Measurements from ENCODE around the gene ENO1. TPM values are rescaled to one million over a fixed set of nuclear protein-coding genes. Genes with fewer than 3 reads are reported as not detected.

Gene ENO1
- total and polyA plus RNA-seq, 9 of the 15 experiments (the other 6 are each of a cell fraction or from before 2014, with no cell fraction given), result 2,249 to 7,472 (median 2,868) TPM

DNA sequence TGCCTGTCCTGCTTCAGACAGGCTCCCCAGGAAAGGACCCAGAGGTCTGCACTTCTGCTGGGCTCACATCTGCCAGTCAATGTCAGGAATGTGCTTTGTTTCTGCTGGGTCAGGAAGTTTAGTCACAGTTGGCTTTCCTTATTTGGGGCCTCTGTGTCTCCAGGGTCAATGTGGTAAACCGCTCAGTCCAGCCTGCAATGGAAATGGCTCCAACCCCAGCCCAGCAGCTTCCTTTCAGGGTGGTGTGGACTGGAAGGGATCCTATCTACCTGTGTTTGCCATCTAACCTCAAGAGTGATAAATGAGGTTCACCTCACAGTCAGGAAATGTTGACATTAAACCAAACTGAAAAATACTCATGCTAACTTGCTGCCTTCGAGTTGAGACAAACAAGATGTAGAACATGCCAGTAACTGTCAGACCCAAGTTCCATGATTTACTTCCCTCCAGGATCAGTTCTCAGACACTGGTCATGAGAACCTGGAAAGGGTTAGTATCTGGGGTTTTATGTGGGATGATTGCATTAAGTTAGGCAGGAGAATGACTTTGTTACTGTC lies 20.3 kb downstream of the ENO1 start (continued):
- TF ChIP-seq, protein P1, sequence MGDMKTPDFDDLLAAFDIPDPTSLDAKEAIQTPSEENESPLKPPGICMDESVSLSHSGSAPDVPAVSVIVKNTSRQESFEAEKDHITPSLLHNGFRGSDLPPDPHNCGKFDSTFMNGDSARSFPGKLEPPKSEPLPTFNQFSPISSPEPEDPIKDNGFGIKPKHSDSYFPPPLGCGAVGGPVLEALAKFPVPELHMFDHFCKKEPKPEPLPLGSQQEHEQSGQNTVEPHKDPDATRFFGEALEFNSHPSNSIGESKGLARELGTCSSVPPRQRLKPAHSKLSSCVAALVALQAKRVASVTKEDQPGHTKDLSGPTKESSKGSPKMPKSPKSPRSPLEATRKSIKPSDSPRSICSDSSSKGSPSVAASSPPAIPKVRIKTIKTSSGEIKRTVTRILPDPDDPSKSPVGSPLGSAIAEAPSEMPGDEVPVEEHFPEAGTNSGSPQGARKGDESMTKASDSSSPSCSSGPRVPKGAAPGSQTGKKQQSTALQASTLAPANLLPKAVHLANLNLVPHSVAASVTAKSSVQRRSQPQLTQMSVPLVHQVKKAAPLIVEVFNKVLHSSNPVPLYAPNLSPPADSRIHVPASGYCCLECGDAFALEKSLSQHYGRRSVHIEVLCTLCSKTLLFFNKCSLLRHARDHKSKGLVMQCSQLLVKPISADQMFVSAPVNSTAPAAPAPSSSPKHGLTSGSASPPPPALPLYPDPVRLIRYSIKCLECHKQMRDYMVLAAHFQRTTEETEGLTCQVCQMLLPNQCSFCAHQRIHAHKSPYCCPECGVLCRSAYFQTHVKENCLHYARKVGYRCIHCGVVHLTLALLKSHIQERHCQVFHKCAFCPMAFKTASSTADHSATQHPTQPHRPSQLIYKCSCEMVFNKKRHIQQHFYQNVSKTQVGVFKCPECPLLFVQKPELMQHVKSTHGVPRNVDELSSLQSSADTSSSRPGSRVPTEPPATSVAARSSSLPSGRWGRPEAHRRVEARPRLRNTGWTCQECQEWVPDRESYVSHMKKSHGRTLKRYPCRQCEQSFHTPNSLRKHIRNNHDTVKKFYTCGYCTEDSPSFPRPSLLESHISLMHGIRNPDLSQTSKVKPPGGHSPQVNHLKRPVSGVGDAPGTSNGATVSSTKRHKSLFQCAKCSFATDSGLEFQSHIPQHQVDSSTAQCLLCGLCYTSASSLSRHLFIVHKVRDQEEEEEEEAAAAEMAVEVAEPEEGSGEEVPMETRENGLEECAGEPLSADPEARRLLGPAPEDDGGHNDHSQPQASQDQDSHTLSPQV (IDR thresholded peaks at IDR 0.05), result 0 out of 2 replicates have a peak, but pooled peaks have one; percentile 25
- peak; percentile 73; the same call in 1 of the 2 replicates for TF ChIP-seq ESRRA (IDR thresholded peaks at IDR 0.05; ENCODE audit: borderline replicate concordance, low read depth)
- TF ChIP-seq, protein P2, sequence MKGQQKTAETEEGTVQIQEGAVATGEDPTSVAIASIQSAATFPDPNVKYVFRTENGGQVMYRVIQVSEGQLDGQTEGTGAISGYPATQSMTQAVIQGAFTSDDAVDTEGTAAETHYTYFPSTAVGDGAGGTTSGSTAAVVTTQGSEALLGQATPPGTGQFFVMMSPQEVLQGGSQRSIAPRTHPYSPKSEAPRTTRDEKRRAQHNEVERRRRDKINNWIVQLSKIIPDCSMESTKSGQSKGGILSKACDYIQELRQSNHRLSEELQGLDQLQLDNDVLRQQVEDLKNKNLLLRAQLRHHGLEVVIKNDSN (CRISPR knock-in tag; IDR thresholded peaks at IDR 0.05), result no peak
- peak; percentile 65 for TF ChIP-seq NCOR1 (IDR thresholded peaks at IDR 0.05)
- peak; percentile 12 for TF ChIP-seq ZFP36 (IDR thresholded peaks at IDR 0.05; ENCODE audit: low read depth, low read length, partially characterized antibody)
- peak; percentile 57; the same call in 1 of the 2 replicates for TF ChIP-seq HDAC2 (IDR thresholded peaks at IDR 0.05)
- TF ChIP-seq LCOR (CRISPR knock-in tag; IDR thresholded peaks at IDR 0.05), result peak; percentile 54; the same call in 1 of the 2 replicates
- TF ChIP-seq, protein P3, sequence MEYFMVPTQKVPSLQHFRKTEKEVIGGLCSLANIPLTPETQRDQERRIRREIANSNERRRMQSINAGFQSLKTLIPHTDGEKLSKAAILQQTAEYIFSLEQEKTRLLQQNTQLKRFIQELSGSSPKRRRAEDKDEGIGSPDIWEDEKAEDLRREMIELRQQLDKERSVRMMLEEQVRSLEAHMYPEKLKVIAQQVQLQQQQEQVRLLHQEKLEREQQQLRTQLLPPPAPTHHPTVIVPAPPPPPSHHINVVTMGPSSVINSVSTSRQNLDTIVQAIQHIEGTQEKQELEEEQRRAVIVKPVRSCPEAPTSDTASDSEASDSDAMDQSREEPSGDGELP (CRISPR knock-in tag; IDR thresholded peaks at IDR 0.05; ENCODE audit: borderline replicate concordance), result peak; percentile 76
- TF ChIP-seq, protein P4, sequence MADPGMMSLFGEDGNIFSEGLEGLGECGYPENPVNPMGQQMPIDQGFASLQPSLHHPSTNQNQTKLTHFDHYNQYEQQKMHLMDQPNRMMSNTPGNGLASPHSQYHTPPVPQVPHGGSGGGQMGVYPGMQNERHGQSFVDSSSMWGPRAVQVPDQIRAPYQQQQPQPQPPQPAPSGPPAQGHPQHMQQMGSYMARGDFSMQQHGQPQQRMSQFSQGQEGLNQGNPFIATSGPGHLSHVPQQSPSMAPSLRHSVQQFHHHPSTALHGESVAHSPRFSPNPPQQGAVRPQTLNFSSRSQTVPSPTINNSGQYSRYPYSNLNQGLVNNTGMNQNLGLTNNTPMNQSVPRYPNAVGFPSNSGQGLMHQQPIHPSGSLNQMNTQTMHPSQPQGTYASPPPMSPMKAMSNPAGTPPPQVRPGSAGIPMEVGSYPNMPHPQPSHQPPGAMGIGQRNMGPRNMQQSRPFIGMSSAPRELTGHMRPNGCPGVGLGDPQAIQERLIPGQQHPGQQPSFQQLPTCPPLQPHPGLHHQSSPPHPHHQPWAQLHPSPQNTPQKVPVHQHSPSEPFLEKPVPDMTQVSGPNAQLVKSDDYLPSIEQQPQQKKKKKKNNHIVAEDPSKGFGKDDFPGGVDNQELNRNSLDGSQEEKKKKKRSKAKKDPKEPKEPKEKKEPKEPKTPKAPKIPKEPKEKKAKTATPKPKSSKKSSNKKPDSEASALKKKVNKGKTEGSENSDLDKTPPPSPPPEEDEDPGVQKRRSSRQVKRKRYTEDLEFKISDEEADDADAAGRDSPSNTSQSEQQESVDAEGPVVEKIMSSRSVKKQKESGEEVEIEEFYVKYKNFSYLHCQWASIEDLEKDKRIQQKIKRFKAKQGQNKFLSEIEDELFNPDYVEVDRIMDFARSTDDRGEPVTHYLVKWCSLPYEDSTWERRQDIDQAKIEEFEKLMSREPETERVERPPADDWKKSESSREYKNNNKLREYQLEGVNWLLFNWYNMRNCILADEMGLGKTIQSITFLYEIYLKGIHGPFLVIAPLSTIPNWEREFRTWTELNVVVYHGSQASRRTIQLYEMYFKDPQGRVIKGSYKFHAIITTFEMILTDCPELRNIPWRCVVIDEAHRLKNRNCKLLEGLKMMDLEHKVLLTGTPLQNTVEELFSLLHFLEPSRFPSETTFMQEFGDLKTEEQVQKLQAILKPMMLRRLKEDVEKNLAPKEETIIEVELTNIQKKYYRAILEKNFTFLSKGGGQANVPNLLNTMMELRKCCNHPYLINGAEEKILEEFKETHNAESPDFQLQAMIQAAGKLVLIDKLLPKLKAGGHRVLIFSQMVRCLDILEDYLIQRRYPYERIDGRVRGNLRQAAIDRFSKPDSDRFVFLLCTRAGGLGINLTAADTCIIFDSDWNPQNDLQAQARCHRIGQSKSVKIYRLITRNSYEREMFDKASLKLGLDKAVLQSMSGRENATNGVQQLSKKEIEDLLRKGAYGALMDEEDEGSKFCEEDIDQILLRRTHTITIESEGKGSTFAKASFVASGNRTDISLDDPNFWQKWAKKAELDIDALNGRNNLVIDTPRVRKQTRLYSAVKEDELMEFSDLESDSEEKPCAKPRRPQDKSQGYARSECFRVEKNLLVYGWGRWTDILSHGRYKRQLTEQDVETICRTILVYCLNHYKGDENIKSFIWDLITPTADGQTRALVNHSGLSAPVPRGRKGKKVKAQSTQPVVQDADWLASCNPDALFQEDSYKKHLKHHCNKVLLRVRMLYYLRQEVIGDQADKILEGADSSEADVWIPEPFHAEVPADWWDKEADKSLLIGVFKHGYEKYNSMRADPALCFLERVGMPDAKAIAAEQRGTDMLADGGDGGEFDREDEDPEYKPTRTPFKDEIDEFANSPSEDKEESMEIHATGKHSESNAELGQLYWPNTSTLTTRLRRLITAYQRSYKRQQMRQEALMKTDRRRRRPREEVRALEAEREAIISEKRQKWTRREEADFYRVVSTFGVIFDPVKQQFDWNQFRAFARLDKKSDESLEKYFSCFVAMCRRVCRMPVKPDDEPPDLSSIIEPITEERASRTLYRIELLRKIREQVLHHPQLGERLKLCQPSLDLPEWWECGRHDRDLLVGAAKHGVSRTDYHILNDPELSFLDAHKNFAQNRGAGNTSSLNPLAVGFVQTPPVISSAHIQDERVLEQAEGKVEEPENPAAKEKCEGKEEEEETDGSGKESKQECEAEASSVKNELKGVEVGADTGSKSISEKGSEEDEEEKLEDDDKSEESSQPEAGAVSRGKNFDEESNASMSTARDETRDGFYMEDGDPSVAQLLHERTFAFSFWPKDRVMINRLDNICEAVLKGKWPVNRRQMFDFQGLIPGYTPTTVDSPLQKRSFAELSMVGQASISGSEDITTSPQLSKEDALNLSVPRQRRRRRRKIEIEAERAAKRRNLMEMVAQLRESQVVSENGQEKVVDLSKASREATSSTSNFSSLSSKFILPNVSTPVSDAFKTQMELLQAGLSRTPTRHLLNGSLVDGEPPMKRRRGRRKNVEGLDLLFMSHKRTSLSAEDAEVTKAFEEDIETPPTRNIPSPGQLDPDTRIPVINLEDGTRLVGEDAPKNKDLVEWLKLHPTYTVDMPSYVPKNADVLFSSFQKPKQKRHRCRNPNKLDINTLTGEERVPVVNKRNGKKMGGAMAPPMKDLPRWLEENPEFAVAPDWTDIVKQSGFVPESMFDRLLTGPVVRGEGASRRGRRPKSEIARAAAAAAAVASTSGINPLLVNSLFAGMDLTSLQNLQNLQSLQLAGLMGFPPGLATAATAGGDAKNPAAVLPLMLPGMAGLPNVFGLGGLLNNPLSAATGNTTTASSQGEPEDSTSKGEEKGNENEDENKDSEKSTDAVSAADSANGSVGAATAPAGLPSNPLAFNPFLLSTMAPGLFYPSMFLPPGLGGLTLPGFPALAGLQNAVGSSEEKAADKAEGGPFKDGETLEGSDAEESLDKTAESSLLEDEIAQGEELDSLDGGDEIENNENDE (IDR thresholded peaks at IDR 0.05; ENCODE audit: low read depth, low read length), result no peak
